HPDE6-E6E7 (cell line): ENCODE measurements around the gene CDHR1.

Experiments used
- DNase-seq: peaks from one replicate; pipeline ENCODE4 v3.0.0; 2011; ENCODE audit warnings: missing footprints; ENCODE audit errors: extremely low spot score

Gene CDHR1

DNA sequence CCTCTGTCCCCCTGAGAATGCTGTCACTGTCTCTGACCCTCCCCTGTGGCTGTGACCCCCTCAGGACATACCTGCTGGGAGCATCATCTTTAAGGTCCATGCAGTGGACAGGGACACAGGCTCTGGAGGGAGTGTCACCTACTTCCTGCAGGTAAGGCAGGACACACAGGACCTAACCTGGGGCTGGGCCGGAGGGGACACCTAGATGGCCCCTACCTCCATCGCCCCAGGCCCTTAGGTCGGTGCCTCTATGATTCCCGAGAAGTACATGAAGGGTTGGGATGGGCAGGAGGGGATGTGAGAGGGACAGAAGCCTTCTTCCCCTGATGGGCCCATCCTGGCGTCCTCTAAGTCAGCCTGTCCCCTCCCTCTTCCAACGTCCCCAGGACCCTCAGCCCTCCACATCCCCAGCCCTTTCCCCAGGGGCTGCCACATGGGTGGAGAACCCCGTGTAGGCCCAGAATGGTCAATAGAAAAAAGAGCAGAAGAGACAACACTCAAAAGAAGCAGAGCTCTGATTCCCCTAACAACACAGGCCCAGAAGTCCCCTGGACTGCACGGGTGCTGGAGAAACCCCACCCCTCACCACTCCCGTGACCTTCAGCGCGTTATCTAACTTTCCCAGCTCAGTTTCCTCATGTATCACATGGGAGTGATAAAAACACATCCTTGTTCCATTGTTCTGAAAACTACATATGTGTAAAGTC lies 6.4 kb downstream of the CDHR1 start:
- DNase-seq, result no peak

DNA sequence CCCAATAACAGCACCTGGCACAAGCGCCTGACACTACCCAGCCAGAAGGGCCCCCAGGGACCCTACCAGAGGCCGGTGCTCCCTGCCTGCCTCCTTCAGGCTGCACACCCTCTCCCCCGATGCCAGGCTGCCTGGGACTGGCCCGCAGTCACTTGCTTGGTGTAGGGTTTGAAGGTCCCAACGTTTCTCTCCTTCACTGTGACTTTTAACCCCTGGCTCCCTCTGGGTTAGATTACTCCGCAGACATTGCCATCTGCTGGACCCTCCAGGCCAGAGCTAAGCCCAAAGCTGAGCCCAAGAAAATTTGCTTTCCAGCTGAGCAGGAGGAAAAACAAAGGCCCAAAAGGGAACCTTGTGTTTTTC lies 6.9 kb downstream of the CDHR1 start:
- no peak for DNase-seq

DNA sequence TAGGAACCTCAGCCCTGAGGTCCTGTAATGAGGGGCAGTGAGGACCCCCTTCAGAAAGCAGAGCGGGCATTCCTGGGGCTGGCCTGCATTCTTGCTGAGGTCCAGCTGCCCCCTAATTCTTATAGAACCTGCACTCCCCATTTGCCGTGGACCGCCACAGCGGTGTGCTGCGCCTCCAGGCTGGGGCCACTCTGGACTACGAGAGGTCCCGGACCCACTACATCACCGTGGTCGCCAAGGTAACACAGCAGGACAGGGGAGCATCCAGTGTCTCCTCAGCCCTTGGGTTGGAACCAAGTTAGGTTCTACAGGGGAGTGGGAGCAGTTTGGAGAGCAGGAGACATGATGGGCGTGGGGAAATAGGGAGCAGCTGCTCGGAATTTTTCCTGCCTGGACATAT lies 7.3 kb downstream of the CDHR1 start:
- no peak for DNase-seq

DNA sequence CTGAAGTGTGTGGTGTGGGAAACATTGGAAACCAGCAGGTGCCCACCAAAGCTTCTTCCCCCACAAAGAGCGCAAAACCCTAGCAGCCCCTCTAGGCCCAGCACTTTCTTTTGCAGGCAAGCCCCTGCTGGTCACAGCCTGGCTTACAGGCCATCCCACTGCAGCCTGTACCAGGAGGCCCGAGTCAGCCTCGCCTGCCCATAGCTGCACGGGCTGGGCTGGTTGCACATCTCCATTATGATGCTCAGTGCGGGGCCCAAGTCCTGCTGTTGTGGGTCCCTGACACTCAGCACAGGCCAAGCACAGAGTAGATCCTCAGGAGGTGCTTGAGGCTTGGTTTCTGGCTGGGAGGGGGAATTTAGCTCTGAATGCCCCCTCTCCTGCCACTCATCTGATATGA lies 8.0 kb downstream of the CDHR1 start:
- DNase-seq, result no peak

DNA sequence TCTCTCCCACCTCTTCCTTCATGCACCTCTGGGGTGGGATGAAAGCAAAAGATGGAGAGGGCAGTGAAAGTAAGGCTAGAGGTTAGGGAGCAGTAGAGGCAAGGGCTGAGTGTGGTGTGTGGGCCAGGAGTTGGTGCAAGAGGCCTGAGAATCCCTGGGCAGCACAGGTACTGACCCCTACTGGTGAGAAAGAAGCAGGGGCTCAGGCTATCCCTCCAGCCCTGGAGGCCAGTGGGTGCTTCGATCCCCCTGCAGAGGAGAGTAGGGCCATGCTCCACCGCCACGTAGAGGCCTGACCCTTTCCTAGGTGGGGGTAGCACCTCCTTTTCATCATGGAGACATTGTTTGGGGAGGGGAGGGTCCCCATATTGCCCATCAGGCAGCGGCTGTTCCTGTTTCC lies 9.8 kb downstream of the CDHR1 start:
- DNase-seq, result peak; percentile 61

DNA sequence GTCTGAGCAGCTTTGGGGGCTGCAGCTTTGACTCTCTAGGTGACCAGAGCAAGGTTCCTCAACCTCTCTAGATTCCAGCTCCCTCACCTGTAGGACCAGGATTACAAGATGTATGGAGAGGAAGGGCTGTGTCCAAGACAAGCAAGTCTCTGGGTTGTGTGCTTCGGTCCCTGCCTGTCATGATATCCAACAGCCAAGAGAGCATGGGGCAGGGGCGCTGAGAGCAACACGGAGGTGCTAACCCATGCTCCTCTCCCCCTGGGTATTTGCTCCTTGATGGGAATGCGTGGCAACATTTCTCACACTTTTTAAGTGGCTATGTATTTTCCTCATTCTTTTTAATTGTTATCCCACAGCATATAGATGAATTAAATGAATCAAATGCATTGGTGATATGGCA lies 10.3 kb downstream of the CDHR1 start:
- DNase-seq, result no peak

DNA sequence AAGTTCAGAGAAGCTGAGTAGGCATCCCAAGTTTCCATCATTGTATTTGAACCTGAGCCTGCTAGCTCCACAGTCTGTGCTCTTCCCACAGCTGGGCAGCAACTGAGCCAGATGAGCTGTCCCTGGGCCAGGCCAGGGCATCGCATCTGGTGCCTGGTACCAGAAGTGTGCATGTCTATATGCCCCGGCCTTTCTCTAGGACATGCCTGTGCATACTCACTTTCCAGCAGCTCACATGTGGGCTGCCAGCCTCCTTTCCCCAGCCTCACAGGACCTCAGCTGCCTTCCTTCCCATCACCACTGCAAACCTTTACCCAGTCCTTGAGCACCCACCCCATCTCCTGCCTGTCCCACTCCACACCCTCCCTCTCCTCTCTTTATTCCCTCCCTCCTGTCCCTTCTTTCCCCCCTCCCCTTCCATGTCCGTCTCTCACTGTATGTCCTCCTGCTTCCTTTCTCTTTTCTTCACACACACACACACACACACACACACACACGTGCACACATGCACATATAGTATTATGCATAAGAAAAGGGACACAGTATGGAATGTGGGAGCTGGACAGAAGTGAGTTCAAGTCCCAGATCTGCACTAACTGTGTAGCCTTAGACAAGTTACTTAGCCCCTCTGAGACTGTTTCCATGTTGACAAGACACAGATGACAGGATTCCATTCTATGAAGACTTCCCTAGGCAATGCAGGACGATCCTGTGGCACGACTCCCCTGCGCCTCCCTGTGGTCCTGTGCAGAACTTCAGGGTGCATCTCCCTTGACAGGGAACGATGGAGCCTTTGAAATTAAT lies 10.9 kb downstream of the CDHR1 start:
- peak; percentile 63 for DNase-seq

DNA sequence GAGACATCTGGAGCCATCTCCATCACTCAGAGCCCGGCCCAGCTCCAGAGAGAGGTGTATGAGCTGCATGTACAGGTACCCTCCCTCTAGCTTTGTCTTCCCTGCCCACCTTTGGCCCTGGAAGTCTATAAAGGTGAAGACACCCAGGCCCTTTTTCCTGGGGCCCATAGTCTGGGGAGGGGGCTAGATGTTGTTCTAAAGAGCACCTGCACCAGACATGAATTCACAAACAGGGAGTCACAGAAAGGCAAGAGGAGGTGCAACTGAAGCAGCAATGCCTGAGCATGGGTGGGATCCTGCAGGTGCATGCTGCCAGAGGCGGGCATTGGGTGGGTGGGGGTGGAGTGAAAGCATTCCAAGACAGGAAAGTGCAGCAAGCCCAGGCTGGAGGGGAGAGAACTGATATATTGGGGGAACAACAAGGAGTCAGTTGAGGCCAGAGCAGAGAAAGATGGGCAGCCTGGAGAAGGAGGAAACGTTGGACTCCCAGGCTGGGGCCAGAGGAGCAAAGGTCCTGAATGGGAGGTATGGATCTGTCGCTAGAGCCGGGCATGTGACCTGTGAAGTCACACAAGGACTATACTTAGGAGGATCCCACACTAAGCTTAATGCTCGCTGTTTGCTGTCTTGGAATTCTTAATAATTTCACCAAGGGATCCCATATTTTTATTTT lies 11.7 kb downstream of the CDHR1 start:
- DNase-seq, result no peak

DNA sequence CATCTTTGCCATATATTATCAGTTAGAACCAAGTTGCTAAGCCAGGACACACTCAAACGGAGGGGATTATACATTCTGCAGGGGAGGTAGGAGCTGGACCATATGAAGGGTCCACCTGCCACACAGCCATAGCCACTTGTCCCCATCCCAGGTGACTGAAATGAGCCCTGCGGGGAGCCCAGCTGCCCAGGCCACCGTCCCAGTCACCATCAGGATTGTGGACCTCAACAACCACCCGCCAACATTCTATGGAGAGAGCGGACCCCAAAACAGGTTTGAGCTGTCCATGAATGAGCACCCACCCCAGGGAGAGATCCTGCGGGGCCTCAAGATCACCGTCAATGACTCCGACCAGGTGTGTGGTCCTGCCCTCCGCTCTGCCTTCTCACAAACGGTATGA lies 13.7 kb downstream of the CDHR1 start:
- no peak for DNase-seq

DNA sequence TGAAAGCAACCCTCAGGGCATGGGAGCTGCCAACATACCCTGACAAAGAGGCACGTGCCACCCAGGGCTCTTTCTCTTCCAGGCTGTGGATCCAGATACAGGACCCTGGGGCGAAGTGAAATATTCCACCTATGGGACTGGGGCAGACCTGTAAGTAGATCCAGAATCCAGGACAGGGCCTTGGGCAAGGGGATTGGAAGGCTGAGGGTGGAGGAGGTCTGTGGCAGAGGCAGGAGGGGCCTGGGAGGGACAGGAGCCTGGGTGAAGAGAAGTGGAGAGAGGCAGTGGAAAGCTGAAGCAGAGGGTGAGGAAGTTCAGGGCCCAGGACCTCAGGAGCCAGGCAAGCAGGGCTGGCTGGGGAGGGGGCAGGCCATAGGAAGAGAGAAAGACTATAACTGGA lies 17.2 kb downstream of the CDHR1 start:
- no peak for DNase-seq

DNA sequence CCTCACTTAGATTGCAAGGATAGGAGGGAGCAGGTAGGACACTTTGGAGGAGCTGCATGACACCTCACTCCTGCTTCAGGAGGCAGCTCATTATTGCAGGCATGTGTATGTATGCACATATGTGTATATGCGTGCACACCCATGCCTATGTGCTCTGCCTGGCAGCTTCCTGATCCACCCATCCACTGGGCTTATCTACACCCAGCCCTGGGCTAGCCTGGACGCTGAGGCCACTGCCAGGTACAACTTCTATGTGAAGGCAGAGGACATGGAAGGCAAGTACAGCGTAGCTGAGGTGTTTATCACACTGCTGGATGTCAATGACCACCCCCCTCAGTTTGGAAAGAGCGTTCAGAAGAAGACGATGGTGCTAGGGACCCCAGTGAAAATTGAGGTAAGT lies 17.7 kb downstream of the CDHR1 start:
- DNase-seq, result no peak

DNA sequence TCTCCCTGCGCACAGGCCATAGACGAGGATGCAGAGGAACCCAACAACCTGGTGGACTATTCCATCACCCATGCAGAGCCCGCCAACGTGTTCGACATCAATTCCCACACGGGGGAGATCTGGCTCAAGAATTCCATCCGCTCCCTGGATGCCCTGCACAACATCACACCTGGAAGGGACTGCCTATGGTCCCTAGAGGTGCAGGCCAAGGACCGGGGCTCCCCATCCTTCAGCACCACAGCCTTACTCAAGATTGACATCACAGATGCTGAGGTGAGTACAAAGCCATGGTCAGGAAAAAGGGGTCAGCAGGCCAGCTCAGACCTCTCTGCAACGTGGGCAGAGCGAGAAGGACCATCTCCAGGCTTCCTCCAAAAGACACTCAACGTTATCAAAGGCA lies 18.7 kb downstream of the CDHR1 start:
- no peak for DNase-seq

DNA sequence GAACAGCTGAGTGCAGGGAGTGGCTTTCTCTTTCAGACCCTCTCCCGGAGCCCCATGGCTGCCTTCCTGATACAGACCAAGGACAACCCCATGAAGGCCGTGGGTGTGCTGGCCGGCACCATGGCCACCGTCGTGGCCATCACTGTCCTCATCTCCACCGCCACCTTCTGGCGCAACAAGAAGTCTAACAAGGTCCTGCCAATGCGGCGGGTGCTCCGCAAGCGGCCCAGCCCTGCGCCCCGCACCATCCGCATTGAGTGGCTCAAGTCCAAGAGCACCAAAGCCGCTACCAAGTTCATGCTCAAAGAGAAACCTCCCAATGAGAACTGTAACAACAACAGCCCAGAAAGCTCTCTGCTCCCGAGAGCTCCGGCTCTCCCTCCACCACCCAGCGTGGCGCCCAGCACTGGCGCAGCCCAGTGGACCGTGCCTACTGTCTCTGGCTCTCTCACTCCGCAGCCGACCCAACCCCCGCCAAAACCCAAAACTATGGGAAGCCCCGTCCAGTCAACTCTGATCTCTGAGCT lies 19.8 kb downstream of the CDHR1 start:
- DNase-seq, result no peak

DNA sequence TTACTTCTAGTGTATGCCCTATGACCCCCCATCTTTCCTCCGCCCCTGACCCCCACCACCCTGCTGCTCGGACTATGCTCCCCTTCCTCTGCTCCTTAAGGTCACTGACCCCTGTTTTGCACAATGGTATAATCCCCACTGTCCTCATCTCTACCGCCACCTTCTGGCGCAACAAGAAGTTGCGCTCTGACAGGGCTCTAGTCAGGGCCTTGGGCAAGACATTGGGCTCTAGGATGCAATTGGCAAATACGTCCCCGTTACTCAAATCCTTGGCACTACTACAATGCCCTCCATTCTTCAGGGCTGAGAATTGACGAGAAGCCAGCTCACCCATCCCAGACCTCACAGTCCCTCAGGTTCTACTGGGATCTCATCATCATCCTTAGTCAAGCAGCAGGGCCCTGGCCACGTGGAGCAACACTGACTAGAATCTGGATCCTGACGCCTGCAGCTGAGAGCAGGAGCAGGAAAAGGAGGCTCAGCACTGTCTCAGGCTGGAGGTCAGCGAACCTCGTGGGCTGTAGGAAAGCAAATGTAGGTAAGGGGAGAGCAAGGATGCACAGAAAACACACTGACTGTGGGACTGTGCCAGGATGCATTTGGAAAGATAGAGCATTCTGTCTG lies 20.4 kb downstream of the CDHR1 start:
- no peak for DNase-seq

DNA sequence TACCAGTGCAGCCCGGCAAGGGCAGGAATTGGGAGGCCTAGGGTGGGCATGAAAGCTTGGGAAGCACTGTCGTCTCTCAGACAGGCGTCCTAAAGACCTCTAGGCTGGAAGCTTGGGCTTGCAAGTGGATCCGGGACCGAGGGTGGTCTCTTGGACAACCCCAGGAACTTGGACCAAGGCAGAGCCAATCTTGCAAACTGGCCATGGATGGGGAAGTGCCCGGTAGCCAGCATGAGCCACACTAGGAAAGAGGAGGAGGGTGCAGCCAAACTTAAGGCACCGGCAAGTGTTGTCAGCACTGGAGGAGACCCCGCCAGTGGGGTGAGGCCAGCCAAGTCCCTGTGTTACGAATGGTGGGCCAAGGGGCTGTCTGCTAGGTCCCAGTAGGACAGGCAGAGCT lies 22.5 kb downstream of the CDHR1 start:
- no peak for DNase-seq

DNA sequence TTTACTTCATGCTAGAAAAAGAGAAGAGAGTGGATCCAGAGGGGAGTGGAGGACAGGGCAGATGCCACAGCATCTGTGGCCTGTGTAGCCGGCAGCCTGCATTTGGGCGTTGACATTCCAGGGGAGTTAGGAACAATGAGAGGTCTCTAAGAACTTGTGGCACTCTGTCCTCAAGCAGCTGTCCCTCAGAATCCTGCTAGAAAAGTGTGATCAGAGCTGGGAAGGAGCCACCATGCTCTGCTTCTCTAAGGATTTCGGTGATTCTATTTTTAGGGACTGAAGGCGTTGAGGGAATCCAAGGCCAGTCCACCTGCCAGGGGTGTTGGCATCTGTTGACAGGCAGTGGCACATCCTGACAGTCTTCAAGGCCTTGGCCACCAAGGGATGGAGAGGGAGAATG lies 23.4 kb downstream of the CDHR1 start:
- no peak for DNase-seq

DNA sequence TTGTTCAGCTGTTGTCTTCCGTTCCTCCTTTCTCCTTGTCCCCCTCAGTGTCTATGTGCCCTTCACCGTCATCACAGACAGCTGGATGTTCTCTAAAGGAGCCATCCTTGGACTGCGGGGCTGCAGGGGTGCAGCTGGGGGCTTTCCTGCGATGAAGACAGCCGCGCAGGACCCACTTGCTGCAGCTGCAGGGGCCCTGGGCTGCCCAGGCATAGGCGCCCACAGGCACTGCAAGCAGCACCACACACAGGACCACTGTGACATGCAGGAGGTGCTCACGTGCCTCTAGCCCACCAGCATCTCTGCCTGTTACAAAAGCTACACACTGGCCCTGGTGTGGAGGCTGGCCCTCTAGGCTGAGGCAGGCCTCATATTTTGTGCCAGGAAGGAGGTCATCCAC lies 27.6 kb downstream of the CDHR1 start:
- no peak for DNase-seq

DNA sequence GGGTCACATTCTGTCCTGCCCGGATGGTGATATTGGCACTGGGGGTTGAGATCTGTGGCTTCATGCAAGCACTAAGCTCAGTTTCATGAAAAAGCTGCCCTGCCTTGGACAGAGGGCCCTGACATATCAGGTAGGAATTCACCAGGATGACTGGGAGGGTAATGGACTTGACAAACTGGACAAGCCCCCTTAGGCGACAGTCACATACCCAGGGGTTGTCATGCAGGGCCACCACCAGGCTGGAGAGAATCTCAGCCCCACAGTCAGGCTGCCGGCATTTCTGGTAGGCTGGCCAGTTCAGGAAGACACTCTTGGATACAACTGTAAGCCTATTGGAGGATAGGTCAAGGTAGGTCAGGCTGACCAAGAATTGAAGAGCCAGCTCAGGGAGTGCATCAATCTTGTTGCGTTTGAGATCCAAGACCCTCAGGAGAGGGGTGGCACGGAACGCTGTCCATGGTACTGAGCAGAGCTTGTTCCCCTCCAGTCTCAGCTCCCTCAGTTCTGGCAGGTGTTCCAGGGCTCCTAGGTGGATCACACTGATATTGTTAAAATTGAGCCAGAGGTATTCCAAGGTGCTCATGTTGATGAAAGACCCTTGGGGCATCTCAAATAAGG lies 30.2 kb downstream of the CDHR1 start:
- DNase-seq, result no peak

DNA sequence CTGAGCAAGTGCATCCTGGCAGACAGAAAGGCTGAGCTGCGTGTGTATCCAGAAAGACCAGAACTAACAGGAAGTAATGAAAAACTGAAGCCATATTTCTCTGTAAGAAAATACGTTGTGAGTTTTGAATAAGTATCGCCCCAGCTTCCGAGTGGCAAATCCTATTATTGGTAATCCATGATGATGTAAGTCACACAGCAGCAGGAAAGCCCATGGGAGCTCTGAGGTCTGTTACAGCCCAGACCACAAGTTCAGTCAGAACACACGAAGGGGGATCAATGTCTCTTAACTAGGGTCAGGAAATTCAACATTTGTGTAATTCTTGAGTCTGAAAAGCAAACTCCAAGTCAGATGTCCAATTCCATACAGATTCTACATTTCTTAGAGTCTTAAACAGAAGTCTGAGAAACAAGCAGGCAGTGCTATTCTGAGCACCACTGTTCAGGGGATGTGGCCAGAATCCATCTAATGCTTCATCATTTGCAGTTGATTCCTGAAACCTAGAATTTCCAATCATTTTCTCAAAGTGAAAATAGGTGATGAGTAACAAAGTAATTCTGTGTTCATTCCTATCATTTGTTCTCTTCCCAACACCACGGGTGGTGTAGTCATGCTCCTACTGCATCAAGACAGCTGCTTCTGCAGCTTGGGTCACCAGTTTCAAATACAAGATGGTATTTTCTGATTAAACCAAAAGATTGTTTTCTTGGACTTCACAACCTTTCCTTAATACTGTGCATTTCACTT lies 31.3 kb downstream of the CDHR1 start, which contains the start of gene LRIT2:
TSS of gene LRIT2 (minus strand) at position 118 of the 747 bp plus-strand sequence. CDS start at position 94, 24 bp downstream.
- DNase-seq, result no peak

DNA sequence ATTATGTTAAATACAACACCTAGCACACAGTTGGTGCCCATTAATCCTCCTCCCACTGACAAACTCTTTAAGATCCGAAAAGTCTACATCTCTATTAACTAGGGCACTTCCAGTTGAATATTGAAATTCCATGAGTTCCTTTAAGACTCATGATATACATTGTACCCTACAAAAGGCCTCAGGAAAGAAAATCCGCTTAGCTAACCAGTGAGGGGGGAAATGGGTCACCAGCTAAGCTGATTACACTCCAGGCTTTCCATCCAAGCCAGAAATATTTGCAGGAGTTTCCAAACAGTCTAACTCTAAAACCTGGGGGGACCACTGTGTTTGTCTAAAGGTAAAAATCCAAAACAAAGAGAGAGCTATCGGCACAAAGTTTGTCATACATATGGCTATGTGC lies 32.3 kb downstream of the CDHR1 start:
- no peak for DNase-seq

DNA sequence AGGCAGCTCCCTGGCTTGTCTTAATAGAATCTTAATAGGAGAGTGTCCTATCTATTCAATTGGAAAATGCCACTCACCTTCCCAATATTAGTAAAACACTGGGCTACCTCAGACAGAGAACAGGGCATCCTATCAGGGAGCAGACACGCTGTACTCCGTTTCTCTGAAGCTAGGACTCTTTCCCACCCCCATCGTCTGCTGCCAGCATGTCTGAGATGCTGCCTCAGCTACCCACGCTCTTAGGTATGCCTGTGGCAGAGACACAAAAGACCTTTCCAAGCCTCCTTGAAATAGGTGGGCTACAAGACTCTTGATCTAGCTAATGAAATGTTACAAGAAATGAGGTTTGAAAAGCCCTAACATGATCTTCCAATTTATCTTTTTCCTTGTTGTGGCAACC lies 33.5 kb downstream of the CDHR1 start:
- DNase-seq, result no peak
